AG20443 (cell line): Measurements from ENCODE around the gene AMIGO2.
"Not testable (repeated sequence)": the region's sequence is repeated elsewhere in the genome, so short reads cannot be mapped to it uniquely, and the experiment has no call there.

Experiments used
- DNase-seq: peaks from one replicate; pipeline ENCODE4 v3.0.0; 2012; ENCODE audit warnings: low spot score, mixed read lengths

Gene AMIGO2

DNA sequence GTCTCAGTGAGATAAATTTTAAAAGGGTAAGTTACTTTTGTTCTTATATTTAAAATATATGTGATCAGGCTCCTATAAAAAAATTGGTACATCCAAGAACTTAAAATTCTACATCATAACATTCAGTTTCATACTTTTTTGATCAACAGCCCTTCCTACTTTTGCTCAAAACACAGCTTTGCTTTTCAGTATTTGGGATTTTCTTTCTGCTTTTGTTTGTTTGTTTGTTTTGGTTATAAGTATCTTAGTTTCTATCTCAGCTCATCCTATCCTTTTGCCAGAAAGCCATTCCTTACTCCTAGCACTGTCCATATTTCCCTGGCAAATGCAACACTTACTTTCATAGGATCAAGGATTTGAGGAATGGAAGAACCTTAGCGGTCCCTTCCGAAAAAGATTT lies 5.0 kb downstream of the AMIGO2 start:
- no peak for DNase-seq

- no peak for DNase-seq
Measured at GRCh38 chr12:47073951-47074350, 5.8 kb downstream of the AMIGO2 start.

DNA sequence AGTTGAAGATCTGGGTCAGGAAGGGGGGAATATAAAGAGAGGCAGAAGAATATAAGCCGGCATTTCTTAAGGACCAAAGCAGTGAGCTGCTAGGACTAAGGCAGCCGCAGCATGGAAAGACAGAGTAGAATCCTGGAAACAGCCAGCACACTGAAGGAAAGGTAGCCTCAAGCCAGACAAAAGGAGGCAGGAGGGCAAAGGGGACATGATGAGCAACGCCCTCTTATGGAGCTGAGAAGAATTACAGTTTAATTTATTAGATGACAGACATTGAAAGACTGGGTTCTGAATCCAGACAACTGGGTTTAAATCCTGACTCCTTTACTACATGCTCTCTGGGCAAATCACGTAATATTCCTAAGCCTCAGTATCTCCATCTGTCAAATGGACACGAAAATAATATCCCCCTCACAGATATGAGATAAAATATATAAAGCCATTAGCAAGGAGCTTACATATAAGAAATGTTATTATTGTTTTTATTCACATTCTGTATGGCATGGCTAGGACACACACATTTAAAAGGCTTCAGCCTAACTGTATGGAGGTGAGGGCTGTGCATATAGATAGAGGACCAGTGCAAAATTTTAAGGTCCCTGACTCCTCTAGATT lies 8.4 kb downstream of the AMIGO2 start:
- no peak for DNase-seq

DNA sequence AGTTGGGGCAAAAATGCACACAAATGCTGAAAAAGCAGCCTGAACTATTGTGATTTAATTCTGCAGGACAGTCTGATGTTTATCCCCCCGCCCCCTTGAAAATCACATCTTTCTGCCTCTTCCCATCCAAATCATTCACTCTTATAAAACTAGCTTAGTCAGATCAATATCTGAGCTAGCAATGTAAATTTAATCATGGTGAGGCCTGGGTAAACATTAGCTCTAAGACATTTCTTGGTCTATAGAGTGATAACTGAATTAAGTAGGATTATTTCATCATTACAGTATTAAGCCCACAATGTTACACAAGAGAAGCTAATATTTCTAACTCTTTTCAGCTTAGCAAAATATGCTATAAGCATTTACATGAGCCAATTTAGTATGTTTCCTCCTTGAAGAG lies 9.4 kb downstream of the AMIGO2 start:
- no peak for DNase-seq

- peak; percentile 18 for DNase-seq
Measured at GRCh38 chr12:47068539-47068938, 11.2 kb downstream of the AMIGO2 start.

GRCh38 chr12:47067771-47068431 lies 11.9 kb downstream of the AMIGO2 start:
- no peak for DNase-seq

DNA sequence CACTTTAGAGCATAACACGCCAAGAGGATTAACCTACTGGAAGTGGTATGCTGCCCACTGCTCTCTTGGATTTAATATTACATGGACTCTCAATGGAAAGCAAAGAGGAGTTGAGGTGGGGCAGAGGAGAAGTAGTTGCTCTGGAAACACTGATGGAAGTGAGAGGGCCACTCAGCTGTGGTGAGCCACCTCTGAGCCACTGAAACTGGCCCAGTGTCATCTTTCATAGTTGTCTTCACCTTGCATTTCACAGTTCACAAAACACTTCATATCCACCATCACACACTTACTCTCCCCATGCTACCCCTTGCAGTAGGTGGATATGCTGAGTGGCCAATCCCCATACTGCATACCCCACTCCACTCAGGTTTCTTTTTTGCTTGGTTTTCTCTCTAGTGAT lies 12.6 kb downstream of the AMIGO2 start:
- no peak for DNase-seq

GRCh38 chr12:47066278-47067025 lies 13.3 kb downstream of the AMIGO2 start:
- no peak for DNase-seq

- DNase-seq = no peak
Measured at GRCh38 chr12:47065546-47065945, 14.2 kb downstream of the AMIGO2 start.

DNA sequence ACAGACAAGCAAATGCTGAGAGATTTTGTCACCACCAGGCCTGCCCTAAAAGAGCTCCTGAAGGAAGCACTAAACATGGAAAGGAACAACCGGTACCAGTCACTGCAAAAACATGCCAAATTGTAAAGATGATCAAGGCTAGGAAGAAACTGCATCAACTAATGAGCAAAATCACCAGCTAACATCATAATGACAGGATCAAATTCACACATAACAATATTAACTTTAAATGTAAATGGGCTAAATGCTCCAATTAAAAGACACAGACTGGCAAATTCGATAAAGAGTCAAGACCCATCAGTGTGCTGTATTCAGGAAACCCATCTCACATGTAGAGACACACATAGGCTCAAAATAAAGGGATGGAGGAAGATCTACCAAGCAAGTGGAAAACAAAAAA lies 21.1 kb downstream of the AMIGO2 start:
- not testable (repeated sequence) for DNase-seq

- not testable (repeated sequence) for DNase-seq
Measured at GRCh38 chr12:47056944-47057343, 22.8 kb downstream of the AMIGO2 start.

DNA sequence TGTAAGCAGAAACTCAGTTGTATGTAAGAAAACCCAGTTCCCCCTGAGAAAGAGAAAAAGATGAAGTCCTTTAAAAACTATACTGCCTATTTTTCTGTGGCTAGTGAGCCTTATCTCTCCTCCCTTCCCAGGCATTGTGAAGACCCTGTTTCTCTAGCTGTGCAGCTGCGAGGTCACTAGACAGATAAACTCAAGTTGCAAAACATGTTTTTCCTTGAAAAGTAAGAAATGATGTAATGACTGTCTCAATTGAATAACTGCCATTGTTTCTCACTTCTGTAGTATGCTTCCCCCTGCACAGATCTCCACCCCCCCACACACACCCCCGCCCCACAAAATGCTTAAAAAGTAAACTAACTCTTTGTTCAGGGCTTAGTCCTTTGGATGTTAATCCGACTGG lies 23.9 kb downstream of the AMIGO2 start:
- not testable (repeated sequence) for DNase-seq

DNA sequence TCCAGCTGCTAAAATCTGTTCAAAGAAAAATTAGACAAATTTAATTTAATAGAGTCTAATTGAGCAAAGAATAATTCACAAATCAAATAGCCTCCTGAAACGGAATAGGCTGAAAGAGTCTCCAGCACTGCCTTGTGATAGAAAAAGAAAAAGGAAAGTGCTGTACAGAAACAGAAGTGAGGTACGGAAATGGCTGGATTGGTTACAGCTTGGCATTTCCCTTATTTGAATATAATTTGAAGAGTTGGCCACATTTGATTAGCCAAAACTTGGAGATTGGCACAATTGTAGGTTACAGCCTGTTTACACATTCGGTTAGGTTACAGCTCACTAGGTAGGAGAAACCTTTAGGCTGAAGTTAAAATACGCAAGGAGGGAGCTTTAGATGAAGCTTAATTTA lies 25.1 kb downstream of the AMIGO2 start:
- DNase-seq = no peak

GRCh38 chr12:47053961-47054360 lies 25.8 kb downstream of the AMIGO2 start:
- DNase-seq = no peak

- no peak for DNase-seq
Measured at GRCh38 chr12:47052274-47052673, 27.5 kb downstream of the AMIGO2 start.

GRCh38 chr12:47051291-47051690 lies 28.5 kb downstream of the AMIGO2 start:
- DNase-seq = not testable (repeated sequence)

DNA sequence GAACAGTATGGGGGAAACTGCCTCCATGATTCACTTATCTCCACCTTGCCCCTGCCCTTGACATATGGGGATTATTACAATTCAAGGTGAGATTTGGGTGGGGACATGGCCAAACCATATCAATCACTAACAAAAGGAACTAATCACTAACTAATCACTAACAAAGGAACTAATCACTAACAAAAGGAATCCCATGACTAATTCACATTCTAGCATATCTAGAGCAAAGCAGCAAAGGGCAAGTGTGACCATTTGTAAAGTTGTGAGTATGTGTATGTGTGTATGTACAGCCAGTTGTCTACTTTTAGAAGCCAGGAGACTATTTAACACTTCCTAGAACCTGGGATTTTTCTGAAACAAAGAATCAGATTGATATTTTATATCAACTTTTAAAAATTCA lies 31.2 kb downstream of the AMIGO2 start:
- DNase-seq = no peak

GRCh38 chr12:47041327-47041726 lies 38.4 kb downstream of the AMIGO2 start:
- DNase-seq = no peak

GRCh38 chr12:47039756-47040155 lies 40.0 kb downstream of the AMIGO2 start:
- no peak for DNase-seq

- DNase-seq = no peak
Measured at GRCh38 chr12:47039079-47039478, 40.7 kb downstream of the AMIGO2 start.

GRCh38 chr12:47038270-47038748 lies 41.5 kb downstream of the AMIGO2 start:
- DNase-seq = no peak

GRCh38 chr12:47035484-47035883 lies 44.3 kb downstream of the AMIGO2 start:
- no peak for DNase-seq

DNA sequence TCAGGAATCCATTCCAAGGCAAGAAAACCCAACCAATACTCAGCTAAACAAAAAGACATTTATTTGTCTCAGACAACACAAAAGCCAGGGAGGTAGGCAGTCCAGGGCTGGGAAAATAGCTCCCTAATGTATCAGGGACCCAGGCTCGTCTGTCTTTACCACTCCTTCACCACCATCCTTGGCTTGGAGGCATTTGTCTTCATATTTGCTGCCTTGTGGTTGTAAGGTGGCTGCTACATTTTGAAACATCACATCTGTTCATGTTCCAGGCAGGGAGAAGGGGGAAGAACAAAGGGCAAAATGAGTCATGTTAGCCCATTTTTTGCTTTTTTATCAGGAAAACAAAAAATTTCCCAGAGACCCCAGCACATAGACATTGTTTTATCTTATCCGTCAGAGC lies 45.1 kb downstream of the AMIGO2 start:
- no peak for DNase-seq
